ENCODE data around the gene MXRA7.

GRCh38 chr17:76670718-76671122, 40.0 kb downstream of the MXRA7 start:
- TF ChIP-seq, protein P1, sequence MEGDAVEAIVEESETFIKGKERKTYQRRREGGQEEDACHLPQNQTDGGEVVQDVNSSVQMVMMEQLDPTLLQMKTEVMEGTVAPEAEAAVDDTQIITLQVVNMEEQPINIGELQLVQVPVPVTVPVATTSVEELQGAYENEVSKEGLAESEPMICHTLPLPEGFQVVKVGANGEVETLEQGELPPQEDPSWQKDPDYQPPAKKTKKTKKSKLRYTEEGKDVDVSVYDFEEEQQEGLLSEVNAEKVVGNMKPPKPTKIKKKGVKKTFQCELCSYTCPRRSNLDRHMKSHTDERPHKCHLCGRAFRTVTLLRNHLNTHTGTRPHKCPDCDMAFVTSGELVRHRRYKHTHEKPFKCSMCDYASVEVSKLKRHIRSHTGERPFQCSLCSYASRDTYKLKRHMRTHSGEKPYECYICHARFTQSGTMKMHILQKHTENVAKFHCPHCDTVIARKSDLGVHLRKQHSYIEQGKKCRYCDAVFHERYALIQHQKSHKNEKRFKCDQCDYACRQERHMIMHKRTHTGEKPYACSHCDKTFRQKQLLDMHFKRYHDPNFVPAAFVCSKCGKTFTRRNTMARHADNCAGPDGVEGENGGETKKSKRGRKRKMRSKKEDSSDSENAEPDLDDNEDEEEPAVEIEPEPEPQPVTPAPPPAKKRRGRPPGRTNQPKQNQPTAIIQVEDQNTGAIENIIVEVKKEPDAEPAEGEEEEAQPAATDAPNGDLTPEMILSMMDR (IDR thresholded peaks at IDR 0.05; ENCODE audit: extremely low read depth in 1 of 2, insufficient read depth in 1 of 2, low read depth in 1 of 2, low read length in 2 of 2): no peak
- no peak for TF ChIP-seq POLR2A (IDR thresholded peaks at IDR 0.05; ENCODE audit: low read depth, low read length)
- no peak for TF ChIP-seq JUN (IDR thresholded peaks at IDR 0.05; ENCODE audit: borderline replicate concordance, insufficient read depth, insufficient read length, low read depth)
- no peak for TF ChIP-seq POLR2AphosphoS5 (IDR thresholded peaks at IDR 0.05; ENCODE audit: insufficient read depth, low read depth, low read length)
- no peak for TF ChIP-seq FOS (IDR thresholded peaks at IDR 0.05; ENCODE audit: borderline replicate concordance, insufficient read depth, low read length)
